ENCODE results near the gene CTSH.

GRCh38 chr15:78993257-78993930 lies 48.5 kb upstream of the CTSH start:
- TF ChIP-seq CTCF (IDR thresholded peaks at IDR 0.05; ENCODE audit: low read depth, low read length): no peak
- no peak for TF ChIP-seq MAX (IDR thresholded peaks at IDR 0.05; ENCODE audit: low read depth, low read length)
- no peak for TF ChIP-seq POLR2A (IDR thresholded peaks at IDR 0.05; ENCODE audit: extremely low read depth, insufficient read length)
- no peak for TF ChIP-seq MYC (IDR thresholded peaks at IDR 0.05; ENCODE audit: low read depth, low read length)

Measured in NB4 (cell line).